ENCODE results near the gene USP32. TPM values are rescaled to one million over a fixed set of nuclear protein-coding genes. Genes with fewer than 3 reads are reported as not detected.

Gene USP32
- total and polyA plus RNA-seq, 2 donors (not counting 1 experiment from before 2014, with no cell fraction given) = 7.7 to 48.8 TPM

- Mint-ChIP-seq H3K4me3 (no peak overlapping the region), H3K27ac (no peak overlapping the region), H3K9me3 (ENCODE audit: insufficient read depth) (no peaks in the 10 kb centered on the region), H3K4me1 (peaks cover 37% of the 10 kb centered on the region), H3K27me3 (peaks cover 53% of the 10 kb centered on the region)
- ChIA-PET CTCF (interaction anchor here (0.6 to 2.5 kb wide), 7 partner anchors 9 to 428 kb away, joined by 3 to 8 read pairs (median 5); partner anchors contain the start of gene CA4), POLR2A (interaction anchor here (1.1 kb wide), 1 partner anchor 63 kb away, joined by 9 read pairs; the partner anchor contains the start of gene HEATR6)
- DNase-seq (no peak), ATAC-seq (ENCODE audit: low read depth) (no peak)
- Histone ChIP-seq H3K4me1 (ENCODE audit: control insufficient read depth in 2 of 2, insufficient read depth in 2 of 2, low read length in 2 of 2) (peaks cover 33 to 46% of the 10 kb centered on the region in 2 donors), H3K4me3 (ENCODE audit: control extremely low read depth in 1 of 5, extremely low read depth in 1 of 5, insufficient read depth in 1 of 5, low read depth in 2 of 5, low read length in 4 of 5) (no peak overlapping the region), H3K9ac (ENCODE audit: low read length) (no peak overlapping the region), H3K27ac (ENCODE audit: low read length in 2 of 2) (no peak overlapping the region), H3K27me3 (replicated peaks in 1 of 4; ENCODE audit: control extremely low read depth in 1 of 4, control insufficient read depth in 3 of 4, insufficient read depth in 4 of 4, low read length in 3 of 4) (peaks cover 0 to 69% (median 35%) of the 10 kb centered on the region in 4 experiments), H3K36me3 (replicated peaks in 1 of 2; ENCODE audit: control extremely low read depth in 1 of 2, control insufficient read depth in 1 of 2, extremely low read depth in 1 of 2, insufficient read depth in 2 of 2, low read length in 1 of 2) (no peaks in the 10 kb centered on the region), H3K79me2 (ENCODE audit: control insufficient read depth, insufficient read depth, low read length) (no peaks in the 10 kb centered on the region), H3K4me2 (replicated peaks; ENCODE audit: low read depth, low read length, poor library complexity, severe bottlenecking) (peak overlapping the region; percentile 24), H4K20me1 (ENCODE audit: control insufficient read depth, insufficient read depth, low read length, poor library complexity, severe bottlenecking) (no peaks in the 10 kb centered on the region), H3K9me3 (ENCODE audit: control extremely low read depth in 1 of 3, control insufficient read depth in 2 of 3, insufficient read depth in 1 of 3, low read length in 2 of 3) (peaks cover 0 to 34% (median 0%) of the 10 kb centered on the region in 3 donors), H2AFZ (ENCODE audit: insufficient read depth, low read depth, low read length, poor library complexity, severe bottlenecking) (no peak overlapping the region)
- intact Hi-C loops (cut with micrococcal nuclease) = no loop called here
- WGBS (ENCODE audit: insufficient coverage) = 14% methylated on average over 44 of the region's 52 CpGs
- TF ChIP-seq EZH2 (IDR thresholded peaks at IDR 0.05; ENCODE audit: borderline replicate concordance, insufficient read depth, low read depth, low read length, poor library complexity, severe bottlenecking) = peak; percentile 66
- TF ChIP-seq, protein P1, sequence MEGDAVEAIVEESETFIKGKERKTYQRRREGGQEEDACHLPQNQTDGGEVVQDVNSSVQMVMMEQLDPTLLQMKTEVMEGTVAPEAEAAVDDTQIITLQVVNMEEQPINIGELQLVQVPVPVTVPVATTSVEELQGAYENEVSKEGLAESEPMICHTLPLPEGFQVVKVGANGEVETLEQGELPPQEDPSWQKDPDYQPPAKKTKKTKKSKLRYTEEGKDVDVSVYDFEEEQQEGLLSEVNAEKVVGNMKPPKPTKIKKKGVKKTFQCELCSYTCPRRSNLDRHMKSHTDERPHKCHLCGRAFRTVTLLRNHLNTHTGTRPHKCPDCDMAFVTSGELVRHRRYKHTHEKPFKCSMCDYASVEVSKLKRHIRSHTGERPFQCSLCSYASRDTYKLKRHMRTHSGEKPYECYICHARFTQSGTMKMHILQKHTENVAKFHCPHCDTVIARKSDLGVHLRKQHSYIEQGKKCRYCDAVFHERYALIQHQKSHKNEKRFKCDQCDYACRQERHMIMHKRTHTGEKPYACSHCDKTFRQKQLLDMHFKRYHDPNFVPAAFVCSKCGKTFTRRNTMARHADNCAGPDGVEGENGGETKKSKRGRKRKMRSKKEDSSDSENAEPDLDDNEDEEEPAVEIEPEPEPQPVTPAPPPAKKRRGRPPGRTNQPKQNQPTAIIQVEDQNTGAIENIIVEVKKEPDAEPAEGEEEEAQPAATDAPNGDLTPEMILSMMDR (IDR thresholded peaks at IDR 0.05) = no peak
Measured at GRCh38 chr17:60141111-60142018, 250.6 kb downstream of the USP32 start.

Measured in B cell (primary cell).